ENCODE results near the gene CDKN1B.
A peak's percentile ranks its signal among the peaks of the same experiment; 100 is the strongest.

Gene CDKN1B

GRCh38 chr12:12701457-12701856 is 15.7 kb upstream of the CDKN1B start:
- Histone ChIP-seq H3K36me3 (replicated peaks) (no peaks in the 10 kb centered on the region), H3K27ac (no peak overlapping the region), H3K27me3 (replicated peaks) (no peaks in the 10 kb centered on the region), H3K4me3 (ENCODE audit: low read depth, low read length) (no peak overlapping the region)
- TF ChIP-seq, protein P1, sequence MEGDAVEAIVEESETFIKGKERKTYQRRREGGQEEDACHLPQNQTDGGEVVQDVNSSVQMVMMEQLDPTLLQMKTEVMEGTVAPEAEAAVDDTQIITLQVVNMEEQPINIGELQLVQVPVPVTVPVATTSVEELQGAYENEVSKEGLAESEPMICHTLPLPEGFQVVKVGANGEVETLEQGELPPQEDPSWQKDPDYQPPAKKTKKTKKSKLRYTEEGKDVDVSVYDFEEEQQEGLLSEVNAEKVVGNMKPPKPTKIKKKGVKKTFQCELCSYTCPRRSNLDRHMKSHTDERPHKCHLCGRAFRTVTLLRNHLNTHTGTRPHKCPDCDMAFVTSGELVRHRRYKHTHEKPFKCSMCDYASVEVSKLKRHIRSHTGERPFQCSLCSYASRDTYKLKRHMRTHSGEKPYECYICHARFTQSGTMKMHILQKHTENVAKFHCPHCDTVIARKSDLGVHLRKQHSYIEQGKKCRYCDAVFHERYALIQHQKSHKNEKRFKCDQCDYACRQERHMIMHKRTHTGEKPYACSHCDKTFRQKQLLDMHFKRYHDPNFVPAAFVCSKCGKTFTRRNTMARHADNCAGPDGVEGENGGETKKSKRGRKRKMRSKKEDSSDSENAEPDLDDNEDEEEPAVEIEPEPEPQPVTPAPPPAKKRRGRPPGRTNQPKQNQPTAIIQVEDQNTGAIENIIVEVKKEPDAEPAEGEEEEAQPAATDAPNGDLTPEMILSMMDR (IDR thresholded peaks at IDR 0.05; ENCODE audit: low read depth, low read length, missing control alignments), result no peak
- in situ Hi-C loops (cut with HindIII; ENCODE audit: low pct_ligation_motif_present, low sequenced_read_pairs), result no loop called here
- DNase-seq, result no peak

DNA sequence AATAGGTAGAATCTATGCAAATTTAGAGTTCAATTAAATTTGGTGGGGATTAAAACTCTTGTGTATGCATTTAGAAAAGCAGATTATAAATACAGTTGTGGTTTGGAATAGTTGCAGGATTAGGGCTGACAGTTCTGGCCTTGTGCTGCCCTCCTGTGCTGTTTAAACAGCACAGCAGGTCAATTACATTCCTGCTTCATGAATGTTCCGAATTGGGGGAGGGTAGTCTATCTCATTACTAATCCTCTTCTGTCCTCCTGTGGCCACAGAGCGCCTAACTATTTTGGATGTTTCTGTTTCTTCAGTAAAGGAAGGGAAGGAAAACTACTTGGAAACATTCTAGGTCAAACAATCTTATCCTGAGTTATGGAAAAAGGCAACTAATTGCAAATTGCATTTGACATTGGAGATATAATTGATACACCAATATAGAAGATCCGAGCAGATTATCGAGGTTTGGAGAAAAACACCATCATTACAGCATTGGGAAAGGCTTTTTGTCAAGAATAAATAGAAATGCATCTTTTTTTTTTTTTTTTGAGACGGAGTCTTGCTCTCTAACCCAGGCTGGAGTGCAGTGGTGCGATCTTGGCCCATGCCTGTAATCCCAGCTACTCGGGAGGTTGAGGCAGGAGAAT is 12.5 kb upstream of the CDKN1B start:
- peak; percentile 81 for DNase-seq
- Histone ChIP-seq H3K36me3 (replicated peaks) (no peaks in the 10 kb centered on the region), H3K27ac (no peak overlapping the region), H3K4me3 (ENCODE audit: low read depth, low read length) (no peak overlapping the region), H3K27me3 (replicated peaks) (no peaks in the 10 kb centered on the region)
- in situ Hi-C loops (cut with HindIII; ENCODE audit: low pct_ligation_motif_present, low sequenced_read_pairs), result no loop called here
- TF ChIP-seq, protein P1 (IDR thresholded peaks at IDR 0.05; ENCODE audit: low read depth, low read length, missing control alignments), result peak; percentile 95

DNA sequence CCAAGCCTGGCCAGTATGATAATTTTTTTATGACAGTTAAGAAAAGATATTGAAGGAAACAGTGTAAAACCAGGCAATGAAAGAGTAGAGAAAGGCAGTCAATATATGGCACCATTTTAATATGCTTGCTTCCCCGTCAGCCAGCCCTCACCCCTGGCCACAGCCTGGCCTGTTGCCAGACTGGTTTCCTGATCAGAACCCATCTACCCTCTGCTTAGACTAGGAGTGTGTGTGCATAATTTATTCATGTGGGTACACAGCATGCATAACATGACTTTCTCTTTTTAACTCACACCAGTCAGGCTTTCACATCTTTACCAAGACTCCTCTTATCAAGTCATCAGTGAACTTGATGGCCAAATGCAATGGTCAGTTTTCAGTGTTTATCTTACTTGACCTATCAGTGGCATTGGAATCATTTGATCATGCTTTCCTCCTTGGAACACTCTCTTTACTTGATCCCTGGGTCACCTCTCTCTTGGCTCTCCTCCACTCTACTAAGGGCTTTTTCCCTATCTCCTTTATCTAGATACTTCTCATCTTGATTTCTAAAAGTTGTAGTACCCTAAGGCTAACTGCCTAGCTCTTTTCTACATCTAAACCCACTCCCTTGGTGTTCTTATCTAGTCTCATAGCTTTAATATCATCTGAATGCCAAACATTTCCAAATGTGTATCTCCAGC is 11.2 kb upstream of the CDKN1B start:
- Histone ChIP-seq H3K27ac (no peak overlapping the region), H3K36me3 (replicated peaks) (no peaks in the 10 kb centered on the region), H3K4me3 (ENCODE audit: low read depth, low read length) (no peak overlapping the region), H3K27me3 (replicated peaks) (no peaks in the 10 kb centered on the region)
- in situ Hi-C loops (cut with HindIII; ENCODE audit: low pct_ligation_motif_present, low sequenced_read_pairs), result no loop called here
- TF ChIP-seq, protein P1 (IDR thresholded peaks at IDR 0.05; ENCODE audit: low read depth, low read length, missing control alignments), result no peak
- no peak for DNase-seq

DNA sequence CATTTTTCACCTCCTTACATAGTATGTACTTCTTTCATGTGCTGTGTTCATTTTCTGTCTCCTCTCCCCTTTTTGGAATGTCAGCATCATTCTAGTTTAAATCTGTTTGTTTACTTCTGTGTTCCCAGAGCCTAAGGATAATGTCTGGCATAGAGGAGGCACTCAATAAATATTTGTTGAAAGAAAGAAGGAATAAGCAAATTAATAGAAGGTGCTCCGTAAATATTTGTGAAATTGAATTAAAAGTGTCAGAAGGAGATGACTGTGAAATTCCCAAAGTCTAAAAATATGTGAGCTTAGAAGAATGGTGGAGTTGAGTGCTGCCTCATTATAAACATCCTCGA is 3.3 kb upstream of the CDKN1B start:
- Histone ChIP-seq H3K36me3 (replicated peaks) (peaks cover 1% of the 10 kb centered on the region), H3K4me3 (ENCODE audit: low read depth, low read length) (peak overlapping the region; percentile 44), H3K27me3 (replicated peaks) (no peaks in the 10 kb centered on the region), H3K27ac (no peak overlapping the region)
- in situ Hi-C loops (cut with HindIII; ENCODE audit: low pct_ligation_motif_present, low sequenced_read_pairs), result no loop called here
- DNase-seq, result no peak
- TF ChIP-seq, protein P1 (IDR thresholded peaks at IDR 0.05; ENCODE audit: low read depth, low read length, missing control alignments), result no peak

- in situ Hi-C loops (cut with HindIII; ENCODE audit: low pct_ligation_motif_present, low sequenced_read_pairs), result no loop called here
- no peak for DNase-seq
- H3K4me3 ChIP-seq (ENCODE audit: low read depth, low read length), result peak overlapping the region; percentile 44
- H3K36me3 ChIP-seq (replicated peaks), result peaks cover 5% of the 10 kb centered on the region
- no peak overlapping the region for H3K27ac ChIP-seq
- TF ChIP-seq, protein P1 (IDR thresholded peaks at IDR 0.05; ENCODE audit: low read depth, low read length, missing control alignments), result peak; percentile 59
- no peaks in the 10 kb centered on the region for H3K27me3 ChIP-seq (replicated peaks)
These were observed 2.7 kb upstream of the CDKN1B start for GRCh38 chr12:12714276-12715021.

Measured in brain microvascular endothelial cell (primary cell).